Heart right ventricle (tissue), 16 donors: ENCODE results near the gene DENND10. TPM values are rescaled to one million over a fixed set of nuclear protein-coding genes. Genes with fewer than 3 reads are reported as not detected.
"Not testable (repeated sequence)": the region's sequence is repeated elsewhere in the genome, so short reads cannot be mapped to it uniquely, and the experiment has no call there.

Source experiments
- ATAC-seq, 8 donors: fragments of 200-7000 bp; cut with Tn5 transposase; one replicate each; pipeline ENCODE4 v1.9.1; 2020; ENCODE audit warnings: mild to moderate bottlenecking in 8 of 8, moderate library complexity in 8 of 8, moderate number of reproducible peaks in 1 of 8
- DNase-seq, 2 donors: peaks; one replicate each; pipeline ENCODE4 v3.0.0-alpha.2; 2020
- H3K27ac ChIP-seq, 10 donors: fragments of 200-600 bp; sonication (generic) in 2 of 10; one replicate each; pipeline versions ENCODE4 v1.5.0 to v1.8.0; 2020 to 2022; ENCODE audit warnings: mild to moderate bottlenecking in 3 of 10
- H3K27me3 ChIP-seq, 7 donors: fragments of 200-600 bp; one replicate each; pipeline ENCODE4 v1.8.0; 2021 to 2022; ENCODE audit warnings: mild to moderate bottlenecking in 2 of 7
- H3K36me3 ChIP-seq, 9 donors: fragments of 200-600 bp; sonication (generic) in 1 of 9; one replicate each; pipeline versions ENCODE4 v1.5.0 to v1.8.0; 2020 to 2022; ENCODE audit warnings: mild to moderate bottlenecking in 2 of 9
- H3K4me1 ChIP-seq, 9 donors: fragments of 200-600 bp; sonication (generic) in 1 of 9; one replicate each; pipeline versions ENCODE4 v1.5.0 to v1.8.0; 2020 to 2022; ENCODE audit warnings: mild to moderate bottlenecking in 4 of 9
- H3K4me3 ChIP-seq, 10 donors: fragments of 200-600 bp; sonication (generic) in 2 of 10; one replicate each; pipeline versions ENCODE4 v1.5.0 to v1.8.0; 2020 to 2022; ENCODE audit warnings: mild to moderate bottlenecking in 7 of 10, moderate library complexity in 2 of 10
- H3K9me3 ChIP-seq, 11 donors: fragments of 200-600 bp in 10 of 11; sonication (generic) in 2 of 11; one replicate each; pipeline versions ENCODE4 v1.5.0 to v1.8.0; 2013 to 2022; ENCODE audit warnings: mild to moderate bottlenecking in 2 of 11, control low read depth in 1 of 11, moderate library complexity in 1 of 11
- CTCF ChIP-seq, 9 donors: fragments of 200-600 bp; sonication (generic) in 2 of 9; IDR thresholded peaks; one replicate each; pipeline versions ENCODE4 v1.5.0 to v1.8.0; 2021 to 2022; ENCODE audit warnings: antibody characterized with exemption in 9 of 9, mild to moderate bottlenecking in 5 of 9, moderate library complexity in 1 of 9
- WGBS, 2 donors: extraction: QIAGEN DNeasy Blood & Tissue Kit; methylation state at CpG; one replicate each; pipeline ENCODE4 v1.1.7; 2013; ENCODE audit warnings: inconsistent platforms in 1 of 2; 5-methylcytosine and 5-hydroxymethylcytosine counted together
- intact Hi-C, 10 donors: fragments of 100-400 bp; cut with DNase I; formaldehyde crosslinking; loops; one replicate each; pipeline versions ENCODE4 v1.11.1 to v1.14.2; 2022
- polyA plus RNA-seq, 2 donors: library from polyadenylated mRNA; stranded (reverse); fragments of 200-250 nt; gene quantifications; one replicate each; pipeline ENCODE4 v1.2.3, GENCODE V29; 2013
- total RNA-seq, 10 donors: library from RNA; stranded (reverse); fragmentation: NEBNext Ultra II Directional in 3 of 10; extraction: Animal tissue kit (Norgen Biotek cat#: 25700) in 3 of 10; gene quantifications; one replicate each; pipeline versions ENCODE4 v1.2.1 to v1.2.4, GENCODE V29; 2021 to 2023
- donor health status: Arrhythmogenic right ventricular cardiomyopathy.
- donor health status: ischemic (EF 13 %, LVEDD 7.1; RV severe dilation, severe dysfunction).
- donor health status: healthy with polysubstance abuse.
- donor health status: DM: no; HTN: yes; CAD: no.
- donor health status: DM: no; HTN: no; CAD: no.
- donor health status: ischemic (EF 25% LVEDD 6.9; RV normal size, moderate dysfunction).
- donor health status: ischemic (EF 25% LVEDD 5.7; RV mildly dilated, moderate dysfunction).
- donor health status: healthy.
- donor health status: DM: yes; HTN: yes; CAD: no.
- donor health status: Ischemic cardiomyopathy.
- donor health status: ischemic (EF 35%, LVEDD 5.7; RV mildly dilated, moderate dysfunction).
- donor health status: nonischemic (EF 11% LVEDD 7.7; RV severe dilation, severe dysfunction).
- donor health status: DM: yes; HTN: yes; CAD: no.
- donor health status: PGD.
- donor health status: ischemic (EF 29% LVEDD 5.4; RV normal size, mild dysfunction).
- donor health status: nonischemic (EF 23%, LVEDD 6.1; RV moderate dilation, normal function).

Gene DENND10
- total and polyA plus RNA-seq, 12 donors: 10.7 to 28.4 (median 21.9) TPM

- Histone ChIP-seq H3K9me3 (no peaks in the 10 kb centered on the region), H3K4me3 (no peak overlapping the region), H3K36me3 (no peaks in the 10 kb centered on the region), H3K27me3 (no peaks in the 10 kb centered on the region), H3K4me1 (peaks cover 0 to 9% (median 0%) of the 10 kb centered on the region in 9 donors), H3K27ac (peak overlapping the region in 1 of 10 donors; percentile 64)
- intact Hi-C loops: no loop called here
- no peak for DNase-seq
- ATAC-seq: peak in 1 of 8 donors; percentile 24
- no peak for TF ChIP-seq CTCF (IDR thresholded peaks at IDR 0.05)
- WGBS, 2 donors: 65 to 79% methylated on average over 5 of the region's 5 CpGs
Measured at GRCh38 chr10:119090968-119091367, 12.9 kb upstream of the DENND10 start.

GRCh38 chr10:119095640-119096039, 8.3 kb upstream of the DENND10 start:
- Histone ChIP-seq H3K4me1 (peaks cover 0 to 10% (median 4%) of the 10 kb centered on the region in 9 donors), H3K27me3 (no peaks in the 10 kb centered on the region), H3K9me3 (no peaks in the 10 kb centered on the region), H3K36me3 (no peaks in the 10 kb centered on the region), H3K4me3 (no peak overlapping the region), H3K27ac (no peak overlapping the region)
- intact Hi-C loops: no loop called here
- WGBS, 2 donors: 85 to 91% methylated on average over 4 of the region's 4 CpGs
- no peak for DNase-seq
- ATAC-seq: no peak
- no peak for TF ChIP-seq CTCF (IDR thresholded peaks at IDR 0.05)

- H3K4me3 ChIP-seq, H3K27me3 ChIP-seq, intact Hi-C loops, DNase-seq, H3K36me3 ChIP-seq, H3K27ac ChIP-seq, H3K9me3 ChIP-seq, ATAC-seq: not testable (repeated sequence)
- 94 to 96% methylated on average over 12 of the region's 12 CpGs for WGBS, 2 donors
- peaks cover 0 to 15% (median 4%) of the 10 kb centered on the region in 9 donors for H3K4me1 ChIP-seq
Measured at GRCh38 chr10:119096641-119097415, 7.1 kb upstream of the DENND10 start.

GRCh38 chr10:119098576-119098975, 5.3 kb upstream of the DENND10 start:
- Histone ChIP-seq H3K27ac (no peak overlapping the region), H3K36me3 (no peaks in the 10 kb centered on the region)

More at GRCh38 chr10:119098576-119098975, 5.3 kb upstream of the DENND10 start:
- Histone ChIP-seq H3K4me3 (no peak overlapping the region), H3K9me3 (no peaks in the 10 kb centered on the region), H3K27me3 (no peaks in the 10 kb centered on the region), H3K4me1 (peaks cover 0 to 15% (median 4%) of the 10 kb centered on the region in 9 donors)
- TF ChIP-seq CTCF (IDR thresholded peaks at IDR 0.05): no peak
- ATAC-seq: no peak
- intact Hi-C loops: no loop called here
- WGBS, 2 donors: 96 to 97% methylated on average over 3 of the region's 3 CpGs
- no peak for DNase-seq
